Measurements from ENCODE around the gene HPD. TPM values are rescaled to one million over a fixed set of nuclear protein-coding genes. Genes with fewer than 3 reads are reported as not detected.
"Not testable (repeated sequence)": the region's sequence is repeated elsewhere in the genome, so short reads cannot be mapped to it uniquely, and the experiment has no call there.

Gene HPD
- total and polyA plus RNA-seq, 4 donors, result 0.88 to 4.0 (median 1.2) TPM; not detected in 1

GRCh38 chr12:121860257-121860656 is 1.6 kb upstream of the HPD start:
- no peak overlapping the region for H3K27ac ChIP-seq (ENCODE audit: low read depth in 1 of 2, low read length in 1 of 2)
- H3K9me3 ChIP-seq (ENCODE audit: control insufficient read depth in 4 of 4, insufficient read depth in 3 of 4, low read length in 3 of 4), result no peaks in the 10 kb centered on the region
- DNase-seq (no peak), ATAC-seq (ENCODE audit: insufficient read depth, low FRiP score) (no peak)
- H3K27me3 ChIP-seq (ENCODE audit: control insufficient read depth in 3 of 3, insufficient read depth in 3 of 3, low read length in 2 of 3), result no peaks in the 10 kb centered on the region
- TF ChIP-seq CTCF (IDR thresholded peaks at IDR 0.05; ENCODE audit: control extremely low read depth, extremely low read depth), result no peak
- no peak overlapping the region for H3K9ac ChIP-seq (ENCODE audit: insufficient read depth in 1 of 2, low read length in 2 of 2)
- 95% methylated on average over 1 of the region's 1 CpG for WGBS, 2 donors
- H3K36me3 ChIP-seq (ENCODE audit: control insufficient read depth in 4 of 4, insufficient read depth in 4 of 4, low read length in 4 of 4), result no peaks in the 10 kb centered on the region
- H3K4me3 ChIP-seq, result no peak overlapping the region
- H3K4me1 ChIP-seq (ENCODE audit: control insufficient read depth in 5 of 5, insufficient read depth in 5 of 5, low read length in 5 of 5), result peaks cover 0 to 8% (median 3%) of the 10 kb centered on the region in 5 donors

- WGBS, 2 donors, result 87 to 93% methylated on average over 10 of the region's 10 CpGs
- no peaks in the 10 kb centered on the region for H3K36me3 ChIP-seq (ENCODE audit: control insufficient read depth in 4 of 4, insufficient read depth in 4 of 4, low read length in 4 of 4)
- no peak for ATAC-seq (ENCODE audit: insufficient read depth, low FRiP score)
- no peak for DNase-seq
- peaks cover 0 to 8% (median 3%) of the 10 kb centered on the region in 5 donors for H3K4me1 ChIP-seq (ENCODE audit: control insufficient read depth in 5 of 5, insufficient read depth in 5 of 5, low read length in 5 of 5)
- no peaks in the 10 kb centered on the region for H3K9me3 ChIP-seq (ENCODE audit: control insufficient read depth in 4 of 4, insufficient read depth in 3 of 4, low read length in 3 of 4)
- no peak overlapping the region for H3K9ac ChIP-seq (ENCODE audit: insufficient read depth in 1 of 2, low read length in 2 of 2)
- H3K4me3 ChIP-seq, result no peak overlapping the region
- H3K27me3 ChIP-seq (ENCODE audit: control insufficient read depth in 3 of 3, insufficient read depth in 3 of 3, low read length in 2 of 3), result no peaks in the 10 kb centered on the region
- peak overlapping the region in 1 of 2 donors; percentile 60 for H3K27ac ChIP-seq (ENCODE audit: low read depth in 1 of 2, low read length in 1 of 2)
- no peak for TF ChIP-seq CTCF (IDR thresholded peaks at IDR 0.05; ENCODE audit: control extremely low read depth, extremely low read depth)
Measured at GRCh38 chr12:121858318-121858661, 369 bp downstream of the HPD start.

- DNase-seq, result no peak
- 84 to 85% methylated on average over 11 of the region's 11 CpGs for WGBS, 2 donors
- no peak for ATAC-seq (ENCODE audit: insufficient read depth, low FRiP score)
- no peaks in the 10 kb centered on the region for H3K27me3 ChIP-seq (ENCODE audit: control insufficient read depth in 3 of 3, insufficient read depth in 3 of 3, low read length in 2 of 3)
- no peak overlapping the region for H3K9ac ChIP-seq (ENCODE audit: insufficient read depth in 1 of 2, low read length in 2 of 2)
- H3K4me1 ChIP-seq (ENCODE audit: control insufficient read depth in 5 of 5, insufficient read depth in 5 of 5, low read length in 5 of 5), result peaks cover 0 to 8% (median 3%) of the 10 kb centered on the region in 5 donors
- peak overlapping the region in 1 of 2 donors; percentile 9 for H3K27ac ChIP-seq (ENCODE audit: low read depth in 1 of 2, low read length in 1 of 2)
- H3K4me3 ChIP-seq, result no peak overlapping the region
- H3K9me3 ChIP-seq (ENCODE audit: control insufficient read depth in 4 of 4, insufficient read depth in 3 of 4, low read length in 3 of 4), result no peaks in the 10 kb centered on the region
- no peaks in the 10 kb centered on the region for H3K36me3 ChIP-seq (ENCODE audit: control insufficient read depth in 4 of 4, insufficient read depth in 4 of 4, low read length in 4 of 4)
- TF ChIP-seq CTCF (IDR thresholded peaks at IDR 0.05; ENCODE audit: control extremely low read depth, extremely low read depth), result no peak
Measured at GRCh38 chr12:121857322-121858246, 1.1 kb downstream of the HPD start.

- DNase-seq; H3K4me3 ChIP-seq; H3K9me3 ChIP-seq (ENCODE audit: control insufficient read depth in 4 of 4, insufficient read depth in 3 of 4, low read length in 3 of 4); H3K27ac ChIP-seq (ENCODE audit: low read depth in 1 of 2, low read length in 1 of 2); H3K9ac ChIP-seq (ENCODE audit: insufficient read depth in 1 of 2, low read length in 2 of 2); H3K36me3 ChIP-seq (ENCODE audit: control insufficient read depth in 4 of 4, insufficient read depth in 4 of 4, low read length in 4 of 4); H3K4me1 ChIP-seq (ENCODE audit: control insufficient read depth in 5 of 5, insufficient read depth in 5 of 5, low read length in 5 of 5); H3K27me3 ChIP-seq (ENCODE audit: control insufficient read depth in 3 of 3, insufficient read depth in 3 of 3, low read length in 2 of 3); ATAC-seq (ENCODE audit: insufficient read depth, low FRiP score): not testable (repeated sequence)
- WGBS, 2 donors, result 78 to 80% methylated on average over 3 of the region's 3 CpGs
Measured at GRCh38 chr12:121852392-121852791, 6.3 kb downstream of the HPD start.

Measured in lung (tissue), 12 donors.